D721Med (cell line): ENCODE measurements around the gene CFL1.
"Not testable (repeated sequence)": the region's sequence is repeated elsewhere in the genome, so short reads cannot be mapped to it uniquely, and the experiment has no call there.

Experiments
- DNase-seq: peaks from one replicate; pipeline ENCODE4 v3.0.0; 2011; ENCODE audit warnings: low spot score; ENCODE audit not compliant: insufficient read length
- FAIRE-seq: peaks from 2 replicates; lab custom pipeline; 2011; peaks lifted over from hg19 to GRCh38; lab: Jason Lieb, UNC
- CTCF ChIP-seq: IDR thresholded peaks from 2 replicates; pipeline ENCODE4 v1.5.1; 2012; ENCODE audit warnings: mild to moderate bottlenecking, control low read depth; ENCODE audit not compliant: insufficient read depth; ENCODE audit errors: missing control alignments

The CFL1 gene

DNA sequence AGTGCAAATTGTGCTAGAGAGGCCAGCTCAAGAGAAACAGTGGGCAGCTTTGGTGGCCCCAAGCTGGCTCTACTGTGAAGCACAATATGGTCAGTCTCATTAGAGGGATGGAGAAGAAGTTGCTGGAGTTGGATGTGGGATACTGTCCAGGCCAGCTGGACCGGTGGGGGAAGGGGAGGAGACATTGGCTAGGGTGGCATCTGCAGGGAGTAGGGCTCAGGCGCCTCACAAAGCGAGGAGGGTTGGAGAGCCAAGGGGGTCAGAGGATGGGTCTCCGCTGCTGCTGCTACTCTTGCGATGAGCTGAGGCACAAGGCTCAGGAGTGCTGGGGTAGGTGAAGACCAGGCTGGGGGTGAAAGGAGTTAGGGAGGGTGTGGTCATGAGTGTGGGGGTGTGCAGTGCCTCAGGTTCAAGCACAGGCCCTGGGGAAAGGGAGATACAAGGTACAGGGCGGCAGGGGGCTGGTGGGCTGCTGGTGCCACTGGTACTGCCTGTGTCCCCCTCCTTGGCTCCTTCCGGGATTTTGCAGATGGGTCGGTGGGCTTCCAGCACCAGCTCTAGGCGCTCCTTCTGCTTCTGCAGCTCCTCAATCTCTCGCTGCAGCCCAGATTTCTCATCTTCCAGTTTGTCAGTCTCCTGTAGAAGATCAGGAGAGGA is 34.8 kb upstream of the CFL1 start:
- DNase-seq (no peak), FAIRE-seq (no peak)
- no peak for TF ChIP-seq CTCF

- not testable (repeated sequence) for FAIRE-seq, DNase-seq
These were observed 34.2 kb upstream of the CFL1 start for GRCh38 chr11:65892137-65892540.

DNA sequence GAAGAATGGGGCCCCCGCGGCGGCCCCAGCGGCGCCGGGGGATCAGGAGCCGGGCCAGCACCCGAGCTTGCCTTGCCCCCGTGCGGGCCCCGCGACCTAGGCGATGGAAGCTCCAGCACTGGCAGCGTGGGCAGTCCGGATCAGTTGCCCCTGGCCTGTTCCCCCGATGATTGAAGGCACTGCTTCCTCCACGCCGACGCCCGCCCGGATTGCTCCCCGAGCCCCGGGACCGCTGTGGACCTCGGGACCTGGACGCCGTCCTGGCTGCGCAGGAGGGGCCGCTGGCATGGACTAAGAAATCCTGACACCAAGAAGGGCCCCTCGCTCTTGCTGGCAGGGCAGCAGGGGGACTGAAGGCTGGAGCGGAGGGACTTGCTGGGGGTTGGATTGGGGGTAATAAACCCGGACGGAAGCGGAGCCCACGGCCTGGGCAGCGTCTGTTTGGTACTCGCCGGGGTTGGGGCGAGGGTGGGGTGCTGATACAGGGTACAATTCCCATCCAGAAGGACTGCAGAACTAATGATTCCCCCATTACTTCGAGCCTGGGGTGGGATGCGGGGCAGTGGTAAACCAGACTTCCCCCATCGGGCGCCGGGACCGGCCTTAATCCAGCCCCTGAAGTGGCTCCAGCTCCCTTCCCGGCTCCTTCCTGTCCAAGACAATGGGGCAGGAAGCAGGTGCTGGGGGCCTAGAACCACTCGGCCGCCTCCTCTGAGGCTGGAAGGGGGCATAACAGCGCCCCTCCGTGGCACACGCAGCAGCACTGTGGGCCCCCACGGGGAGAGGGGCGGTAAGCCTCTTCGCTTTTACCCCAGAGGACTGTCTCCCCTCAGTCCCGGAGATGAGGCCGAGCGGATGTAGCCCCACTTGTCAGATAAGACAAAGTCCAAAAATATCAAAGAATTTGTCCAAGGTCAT is 33.5 kb upstream of the CFL1 start:
- DNase-seq: no peak
- peak; percentile 53 for TF ChIP-seq CTCF
- no peak for FAIRE-seq

DNA sequence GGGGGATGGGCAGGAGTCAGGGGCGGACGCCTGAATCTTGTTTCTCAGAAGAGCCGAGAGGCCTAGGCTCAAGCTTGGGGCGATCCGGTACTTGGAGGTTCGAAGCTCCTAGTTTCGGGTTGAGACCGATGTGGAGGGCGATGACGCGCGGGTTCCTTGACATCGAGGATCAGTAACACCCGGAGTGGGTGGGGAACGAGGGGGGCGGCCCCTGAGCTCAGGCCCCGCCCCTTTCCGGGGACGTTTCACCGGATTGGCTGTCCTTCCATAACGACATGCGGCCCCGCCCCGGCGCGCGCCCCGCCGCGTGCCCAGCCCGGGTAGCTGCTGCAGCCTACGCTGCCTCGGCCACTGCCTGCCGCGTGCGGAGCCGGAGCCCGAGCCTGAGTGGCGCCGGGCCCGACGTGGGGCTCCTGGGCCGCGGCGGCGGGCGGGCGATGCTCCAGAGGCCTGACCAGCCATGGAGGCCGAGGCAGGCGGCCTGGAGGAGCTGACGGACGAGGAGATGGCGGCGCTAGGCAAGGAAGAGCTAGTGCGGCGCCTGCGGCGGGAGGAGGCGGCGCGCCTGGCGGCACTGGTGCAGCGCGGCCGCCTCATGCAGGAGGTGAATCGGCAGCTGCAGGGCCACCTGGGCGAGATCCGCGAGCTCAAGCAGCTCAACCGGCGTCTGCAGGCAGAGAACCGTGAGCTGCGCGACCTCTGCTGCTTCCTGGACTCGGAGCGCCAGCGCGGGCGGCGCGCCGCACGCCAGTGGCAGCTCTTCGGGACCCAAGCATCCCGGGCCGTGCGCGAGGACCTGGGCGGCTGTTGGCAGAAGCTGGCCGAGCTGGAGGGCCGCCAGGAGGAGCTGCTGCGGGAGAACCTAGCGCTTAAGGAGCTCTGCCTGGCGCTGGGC is 32.6 kb upstream of the CFL1 start, which contains the start of gene CCDC85B:
Gene CCDC85B (plus strand): TSS at position 350 of the 895 bp plus-strand sequence. CDS start 111 bp downstream, at position 461.
- DNase-seq: peak; percentile 89
- no peak for FAIRE-seq
- no peak for TF ChIP-seq CTCF

GRCh38 chr11:65888163-65888814 is 30.3 kb upstream of the CFL1 start, which contains the start of gene FIBP:
FIBP (minus strand) TSS chr11:65888471; CDS start chr11:65888418, 53 bp downstream.
- DNase-seq (peak; percentile 95), FAIRE-seq (no peak)
- TF ChIP-seq CTCF: peak; percentile 46

- FAIRE-seq (no peak), DNase-seq (no peak)
- no peak for TF ChIP-seq CTCF
These were observed 29.8 kb upstream of the CFL1 start for GRCh38 chr11:65887723-65888162.
